DOHH2 (cell line): Measurements from ENCODE around the gene CADPS2.
"Not testable (repeated sequence)": the region's sequence is repeated elsewhere in the genome, so short reads cannot be mapped to it uniquely, and the experiment has no call there.

Experiments
- CTCF ChIP-seq: fragments of 200-600 bp; sonication (generic); IDR thresholded peaks from one replicate; pipeline ENCODE4 v1.5.1; 2014; ENCODE audit warnings: antibody characterized with exemption, mild to moderate bottlenecking, low read depth, low read length; ENCODE audit not compliant: poor library complexity, severe bottlenecking
- EZH2phosphoT487 ChIP-seq: fragments of 200-600 bp; sonication (generic); IDR thresholded peaks from 2 replicates; pipeline ENCODE4 v1.6.1; 2017; ENCODE audit warnings: borderline replicate concordance, mild to moderate bottlenecking, antibody characterized with exemption, low read length, moderate library complexity, mixed read lengths

GRCh38 chr7:122836286-122836685 lies 50.0 kb downstream of the CADPS2 start:
- not testable (repeated sequence) for TF ChIP-seq CTCF, EZH2phosphoT487
